Epithelial cell of proximal tubule (primary cell): ENCODE measurements around the gene ZBTB38. TPM values are rescaled to one million over a fixed set of nuclear protein-coding genes. Genes with fewer than 3 reads are reported as not detected.

Source experiments
- DNase-seq: peaks from one replicate; pipeline ENCODE4 v3.0.0-alpha.2; 2011; ENCODE audit warnings: low read depth
- H3K4me3 ChIP-seq: 2 replicates; pipeline ENCODE4 v1.5.1; 2011; ENCODE audit warnings: low read depth, mild to moderate bottlenecking, low read length
- CTCF ChIP-seq: conservative IDR thresholded peaks from 2 replicates; pipeline ENCODE4 v1.5.1; 2012; ENCODE audit warnings: low read depth, mild to moderate bottlenecking, low read length
- total RNA-seq: library from RNA; depleted of rRNA; stranded (reverse); fragments of >200 nt; gene quantifications from 2 replicates; pipeline ENCODE4 v1.2.3, GENCODE V29; 2015

Gene ZBTB38
- total RNA-seq, 1 donor from 2014 or later, result 51.5 TPM

DNA sequence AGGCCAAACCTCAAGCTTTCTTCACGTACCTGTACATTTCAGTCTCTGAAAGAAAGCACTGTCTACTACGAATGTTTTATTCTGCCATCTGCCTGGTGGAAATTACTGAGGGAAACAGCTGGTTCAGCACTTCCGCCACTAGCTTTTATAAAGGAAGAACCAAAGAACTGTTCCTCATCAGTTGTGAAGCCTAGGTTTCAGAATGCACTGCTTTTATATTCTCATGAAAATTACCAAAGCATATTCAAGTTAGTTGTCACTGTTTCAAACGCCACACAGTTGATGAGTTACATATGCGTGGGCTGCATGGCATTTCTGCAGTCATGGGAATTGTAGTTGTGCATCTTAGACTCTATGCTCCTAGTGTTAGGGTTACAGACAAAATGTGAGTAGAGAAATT lies 21.5 kb upstream of the ZBTB38 start:
- TF ChIP-seq CTCF, result no peak
- DNase-seq, result no peak
- no peak overlapping the region for H3K4me3 ChIP-seq

- no peak for TF ChIP-seq CTCF
- H3K4me3 ChIP-seq, result no peak overlapping the region
- DNase-seq, result no peak
Measured at GRCh38 chr3:141348837-141349236, 19.5 kb upstream of the ZBTB38 start.

- no peak overlapping the region for H3K4me3 ChIP-seq
- DNase-seq, result no peak
- TF ChIP-seq CTCF, result no peak
Measured at GRCh38 chr3:141349711-141350110, 18.6 kb upstream of the ZBTB38 start.

DNA sequence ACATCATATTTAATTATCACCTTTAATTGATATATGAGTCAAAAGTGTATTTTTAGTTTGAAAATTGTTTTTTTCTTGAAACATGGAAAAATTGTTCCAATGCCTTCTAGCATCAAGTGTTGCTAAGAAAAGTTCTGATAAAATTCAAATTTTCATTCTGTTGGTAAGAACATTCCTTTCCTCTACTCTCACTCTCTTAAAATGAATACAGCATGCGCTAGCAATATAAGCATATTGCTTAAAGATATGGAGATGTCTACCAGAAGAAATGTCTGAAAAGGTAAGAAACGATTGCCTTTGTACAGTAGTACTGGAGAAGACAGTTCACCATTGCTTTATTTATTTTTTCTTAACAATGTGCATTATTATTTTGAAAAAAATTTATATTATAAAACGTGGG lies 17.6 kb upstream of the ZBTB38 start:
- no peak overlapping the region for H3K4me3 ChIP-seq
- no peak for TF ChIP-seq CTCF
- no peak for DNase-seq

DNA sequence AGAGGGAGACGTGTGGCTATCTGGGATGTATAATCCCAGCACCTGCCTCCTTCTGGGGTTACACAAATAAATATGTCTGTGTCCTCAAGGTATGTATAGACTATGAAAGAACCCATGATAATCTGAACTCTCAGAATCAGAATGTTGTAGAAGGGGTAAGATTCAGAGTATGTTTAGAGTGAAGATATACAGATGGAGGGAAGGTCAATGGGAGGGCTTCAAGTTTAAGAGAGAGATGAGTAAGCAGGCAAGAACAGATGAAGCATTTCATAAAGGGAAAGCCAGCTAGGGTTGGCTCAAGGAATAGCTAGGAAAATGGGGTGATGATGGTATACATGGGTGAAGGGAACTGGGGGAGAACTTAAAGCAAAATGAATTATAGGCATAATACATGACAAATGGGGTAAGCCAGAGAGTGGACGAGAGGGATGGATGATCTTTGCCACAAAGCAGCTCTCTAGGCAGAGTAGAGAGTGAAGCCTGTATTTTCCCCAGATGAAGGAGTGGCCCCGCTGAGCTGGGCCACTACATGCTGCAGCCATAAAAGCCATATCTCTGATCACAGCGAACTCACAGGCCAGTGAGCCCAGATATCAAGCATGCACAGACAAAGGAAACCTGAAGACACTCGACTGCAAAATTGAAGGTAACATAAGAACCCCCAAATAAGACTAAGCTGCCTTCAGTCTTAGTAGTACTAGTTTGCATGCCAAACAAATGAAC lies 15.9 kb upstream of the ZBTB38 start:
- H3K4me3 ChIP-seq, result no peak overlapping the region
- no peak for TF ChIP-seq CTCF
- DNase-seq, result no peak

- H3K4me3 ChIP-seq, result no peak overlapping the region
- DNase-seq, result no peak
Measured at GRCh38 chr3:141353652-141354495, 14.4 kb upstream of the ZBTB38 start.

More at GRCh38 chr3:141353652-141354495, 14.4 kb upstream of the ZBTB38 start:
- TF ChIP-seq CTCF, result no peak
